IMR-90 (cell line): ENCODE measurements around the gene ZAP70. TPM values are rescaled to one million over a fixed set of nuclear protein-coding genes. Genes with fewer than 3 reads are reported as not detected.

Experiments
- ATAC-seq: fragments of 200-7000 bp; cut with Tn5 transposase; 2 replicates; pipeline ENCODE4 v1.9.1; 2020; ENCODE audit warnings: low read depth, mild to moderate bottlenecking, moderate library complexity
- BruUV-seq: library from RNA; stranded (reverse); fragments of 400-500 nt; replicated peaks from 2 replicates; lab custom pipeline; 2021; lab: Mats Ljungman, UMichigan
- CTCF ChIA-PET: fragments of 300-600 bp; formaldehyde crosslinking; extraction: SDS; loops from one replicate; lab custom pipeline; 2021; ENCODE audit warnings: antibody characterized with exemption; lab: Yijun Ruan, JAX
- POLR2A ChIA-PET: fragments of 300-600 bp; sonication (Branson Sonifier 250); formaldehyde crosslinking; loops from one replicate; lab custom pipeline; 2022; ENCODE audit warnings: antibody characterized with exemption; ENCODE audit not compliant: unreplicated experiment; lab: Charles Lee
- DNase-seq: peaks from one replicate; pipeline ENCODE4 v3.0.0; 2013
- H2AFZ ChIP-seq: replicated peaks from 2 replicates; pipeline ENCODE3; 2013; ENCODE audit warnings: low read length, mild to moderate bottlenecking; ENCODE audit not compliant: poor library complexity
- H2AK5ac ChIP-seq: 2 replicates; pipeline ENCODE4 v1.6.1; 2013; ENCODE audit warnings: low read depth, low read length, inconsistent platforms
- H2AK9ac ChIP-seq: replicated peaks from 2 replicates; pipeline ENCODE3; 2013; ENCODE audit warnings: mild to moderate bottlenecking, low read depth, low read length, moderate library complexity; ENCODE audit not compliant: poor library complexity
- H2BK120ac ChIP-seq: 2 replicates; pipeline ENCODE4 v1.6.1; 2013; ENCODE audit warnings: low read depth, low read length, inconsistent platforms
- H2BK15ac ChIP-seq: 3 replicates; pipeline ENCODE4 v1.6.1; 2013; ENCODE audit warnings: low read depth, low read length, inconsistent platforms
- H2BK20ac ChIP-seq: 2 replicates; pipeline ENCODE4 v1.6.1; 2013; ENCODE audit warnings: low read depth, mild to moderate bottlenecking, inconsistent platforms, low read length, moderate library complexity
- H2BK5ac ChIP-seq: 2 replicates; pipeline ENCODE4 v1.6.1; 2013; ENCODE audit warnings: mild to moderate bottlenecking, low read depth, low read length, inconsistent platforms; ENCODE audit not compliant: poor library complexity, severe bottlenecking
- H3K14ac ChIP-seq: replicated peaks from 2 replicates; pipeline ENCODE4 v1.6.1; 2013; ENCODE audit warnings: low read depth, low read length, inconsistent platforms
- H3K18ac ChIP-seq: 2 replicates; pipeline ENCODE4 v1.6.1; 2013; ENCODE audit warnings: low read depth, low read length, control low read depth
- H3K23ac ChIP-seq: 2 replicates; pipeline ENCODE4 v1.6.1; 2013; ENCODE audit warnings: low read depth, low read length, inconsistent platforms
- H3K27ac ChIP-seq: 2 replicates; pipeline ENCODE4 v1.5.1; 2013; ENCODE audit warnings: mild to moderate bottlenecking, control low read depth, low read length; ENCODE audit not compliant: insufficient read depth
- H3K27me3 ChIP-seq: 2 replicates; pipeline ENCODE4 v1.6.1; 2013; ENCODE audit warnings: low read length; ENCODE audit not compliant: control insufficient read depth, insufficient read depth
- H3K36me3 ChIP-seq: 2 replicates; pipeline ENCODE4 v1.6.1; 2013; ENCODE audit warnings: low read length, mixed read lengths; ENCODE audit not compliant: control insufficient read depth, insufficient read depth
- H3K4ac ChIP-seq: 2 replicates; pipeline ENCODE4 v1.6.1; 2013; ENCODE audit warnings: low read depth, low read length, inconsistent platforms
- H3K4me1 ChIP-seq: 2 replicates; pipeline ENCODE4 v1.6.1; 2013; ENCODE audit warnings: low read length, mixed read lengths; ENCODE audit not compliant: control insufficient read depth, insufficient read depth
- H3K4me2 ChIP-seq: 2 replicates; pipeline ENCODE4 v1.6.1; 2013; ENCODE audit warnings: low read depth, mild to moderate bottlenecking, control low read depth, low read length, moderate library complexity
- H3K4me3 ChIP-seq: 2 replicates; pipeline ENCODE4 v1.5.1; 2013; ENCODE audit warnings: low read depth, mild to moderate bottlenecking, control low read depth, low read length, moderate library complexity; ENCODE audit not compliant: insufficient read depth
- H3K56ac ChIP-seq: 2 replicates; pipeline ENCODE4 v1.6.1; 2013; ENCODE audit warnings: low read length, inconsistent platforms; ENCODE audit not compliant: insufficient read depth; ENCODE audit errors: extremely low read depth
- H3K79me1 ChIP-seq, 2 experiments: 2 replicates each; pipeline ENCODE4 v1.6.1; 2013; ENCODE audit warnings: low read length in 2 of 2, inconsistent platforms in 1 of 2, low read depth in 1 of 2
- H3K9ac ChIP-seq: 2 replicates; pipeline ENCODE4 v1.6.1; 2013; ENCODE audit warnings: low read depth, low read length, control low read depth
- H3K9me1 ChIP-seq: 2 replicates; pipeline ENCODE4 v1.6.1; 2013; ENCODE audit warnings: low read length, inconsistent platforms; ENCODE audit not compliant: insufficient read depth
- H3K9me3 ChIP-seq: 2 replicates; pipeline ENCODE4 v1.6.1; 2013; ENCODE audit warnings: low read length; ENCODE audit not compliant: control insufficient read depth, insufficient read depth
- H4K20me1 ChIP-seq: 2 replicates; pipeline ENCODE4 v1.6.1; 2013; ENCODE audit warnings: low read length, inconsistent platforms; ENCODE audit not compliant: insufficient read depth
- H4K5ac ChIP-seq: 2 replicates; pipeline ENCODE4 v1.6.1; 2013; ENCODE audit warnings: mild to moderate bottlenecking, low read depth, low read length, control low read depth
- H4K8ac ChIP-seq, 2 experiments: 2 replicates each; pipeline ENCODE4 v1.6.1; 2013; ENCODE audit warnings: low read depth in 2 of 2, low read length in 2 of 2, control low read depth in 1 of 2, inconsistent platforms in 1 of 2
- H4K91ac ChIP-seq: 2 replicates; pipeline ENCODE4 v1.6.1; 2013; ENCODE audit warnings: low read depth, low read length, inconsistent platforms; ENCODE audit not compliant: insufficient read depth
- BHLHE40 ChIP-seq: fragments of 150-350 bp; IDR thresholded peaks from 2 replicates; pipeline ENCODE4 v1.6.1; 2016; ENCODE audit warnings: mild to moderate bottlenecking, low read depth, low read length
- CEBPB ChIP-seq: IDR thresholded peaks from 2 replicates; pipeline ENCODE4 v1.6.1; 2012; ENCODE audit warnings: low read depth, low read length, improper control_type of control experiment
- CHD1 ChIP-seq: IDR thresholded peaks from 2 replicates; pipeline ENCODE4 v1.6.1; 2012; ENCODE audit warnings: low read depth, low read length, improper control_type of control experiment
- FOS ChIP-seq: fragments of 150-350 bp; IDR thresholded peaks from 2 replicates; pipeline ENCODE4 v1.6.1; 2016; ENCODE audit warnings: low read depth, low read length
- MAFK ChIP-seq: IDR thresholded peaks from 2 replicates; pipeline ENCODE4 v1.6.1; 2012; ENCODE audit warnings: low read depth, low read length, improper control_type of control experiment
- MAZ ChIP-seq: IDR thresholded peaks from 2 replicates; pipeline ENCODE4 v1.6.1; 2012; ENCODE audit warnings: low read depth, mild to moderate bottlenecking, low read length, improper control_type of control experiment, moderate library complexity, borderline replicate concordance
- MXI1 ChIP-seq: IDR thresholded peaks from 2 replicates; pipeline ENCODE4 v1.6.1; 2012; ENCODE audit warnings: low read depth, mild to moderate bottlenecking, low read length, moderate library complexity, borderline replicate concordance
- NFE2L2 ChIP-seq: fragments of 150-350 bp; IDR thresholded peaks from 2 replicates; pipeline ENCODE4 v1.6.1; 2016; ENCODE audit warnings: low read depth, mild to moderate bottlenecking, low read length
- POLR2A ChIP-seq: IDR thresholded peaks from 2 replicates; pipeline ENCODE4 v1.6.1; 2012; ENCODE audit warnings: mild to moderate bottlenecking, low read depth, low read length
- RAD21 ChIP-seq: IDR thresholded peaks from 2 replicates; pipeline ENCODE4 v1.6.1; 2012; ENCODE audit warnings: low read length, improper control_type of control experiment
- RCOR1 ChIP-seq: IDR thresholded peaks from 2 replicates; pipeline ENCODE4 v1.6.1; 2012; ENCODE audit warnings: mild to moderate bottlenecking, low read length, improper control_type of control experiment; ENCODE audit not compliant: insufficient replicate concordance
- RFX5 ChIP-seq: IDR thresholded peaks from 2 replicates; pipeline ENCODE4 v1.8.0; 2012; ENCODE audit warnings: low read depth, mild to moderate bottlenecking, low read length, moderate library complexity
- SMC3 ChIP-seq: fragments of 150-350 bp; IDR thresholded peaks from 2 replicates; pipeline ENCODE4 v1.6.1; 2016; ENCODE audit warnings: low read depth, mild to moderate bottlenecking, antibody characterized with exemption, low read length, moderate library complexity
- WGBS, 2 experiments: methylation state at CpG; one replicate each; pipeline versions ENCODE4 v1.1.5 to v1.1.7; 2013; ENCODE audit warnings: missing lambda C conversion rate in 2 of 2; ENCODE audit not compliant: insufficient read length in 1 of 2; ENCODE audit errors: extremely low coverage in 2 of 2; 5-methylcytosine and 5-hydroxymethylcytosine counted together
- dilution Hi-C: fragments of 300-500 bp; cut with HindIII; formaldehyde crosslinking; loops from one replicate; pipeline ENCODE4 v1.14.3; 2018; ENCODE audit warnings: low sequenced_read_pairs; ENCODE audit not compliant: unreplicated experiment
- in situ Hi-C: fragments of 300-500 bp; cut with MboI; formaldehyde crosslinking; loops from 3 replicates; pipeline ENCODE4 v1.14.3; 2019; ENCODE audit warnings: low sequenced_read_pairs, inconsistent platforms, mixed read lengths
- intact Hi-C: fragments of 100-400 bp; cut with micrococcal nuclease; formaldehyde crosslinking; loops from 2 replicates; pipeline ENCODE4 v1.10.0; 2022
- polyA plus RNA-seq, 3 experiments: library from polyadenylated mRNA; depleted of rRNA; stranded (reverse); fragments of >200 nt; gene quantifications; 2 replicates each; pipeline ENCODE4 v1.2.3, GENCODE V29; 2012; ENCODE audit warnings: low replicate concordance in 1 of 3
- total RNA-seq: library from RNA; depleted of rRNA; stranded (reverse); fragments of >200 nt; gene quantifications from 2 replicates; pipeline ENCODE4 v1.2.3, GENCODE V29; 2012
- TF ChIP-seq, protein P1 (sequence below): conservative IDR thresholded peaks from 2 replicates; pipeline ENCODE4 v1.5.1; 2012; ENCODE audit warnings: mild to moderate bottlenecking, low read depth, low read length, improper control_type of control experiment
- TF ChIP-seq, protein P2 (sequence below): fragments of 150-350 bp; IDR thresholded peaks from 2 replicates; pipeline ENCODE4 v1.6.1; 2016; ENCODE audit warnings: low read depth, mild to moderate bottlenecking, low read length, moderate library complexity, borderline replicate concordance
- TF ChIP-seq, protein P3 (sequence below): fragments of 150-350 bp; IDR thresholded peaks from 2 replicates; pipeline ENCODE4 v1.6.1; 2017; ENCODE audit warnings: mild to moderate bottlenecking, antibody characterized with exemption, low read length, low read depth

Gene ZAP70
- total and polyA plus RNA-seq, 2 of the 4 experiments (the other 2 are of a cell fraction) = under 0.01 to 0.09 TPM

DNA sequence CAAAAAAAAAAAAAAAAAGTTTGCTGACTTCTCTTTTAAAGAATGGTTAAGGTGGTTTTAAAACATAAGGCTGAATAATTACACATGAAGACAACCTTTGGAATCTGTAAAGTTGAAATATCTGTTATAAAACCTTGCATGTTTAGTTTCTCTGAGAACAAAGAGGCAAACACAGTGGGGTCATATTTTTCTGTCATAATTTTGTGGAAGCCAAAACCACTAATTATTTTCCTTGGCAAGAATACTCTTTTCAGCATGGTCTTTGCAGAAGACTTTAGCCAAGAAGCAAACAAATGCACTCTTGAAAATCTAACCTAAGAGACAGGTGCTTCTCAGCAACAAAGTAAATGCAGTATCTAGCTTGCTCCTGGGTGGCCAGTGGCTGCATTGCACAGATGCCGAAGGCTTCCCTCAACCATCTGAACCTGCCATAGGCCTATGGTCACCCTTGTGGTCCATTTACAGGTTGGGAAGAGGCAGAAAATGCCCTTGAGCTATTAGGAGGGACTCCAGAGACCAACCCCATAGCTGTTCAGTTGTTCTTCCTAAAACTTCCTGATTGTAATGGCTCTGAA lies 44.8 kb downstream of the ZAP70 start:
- ChIA-PET POLR2A (no interaction called here), CTCF (no interaction called here)
- H3K9me1 ChIP-seq = peaks cover under 1% of the 10 kb centered on the region; the same call in 1 of the 2 replicates
- no peak overlapping the region for H3K23ac ChIP-seq
- H2BK15ac ChIP-seq = no peak overlapping the region
- H4K20me1 ChIP-seq = no peaks in the 10 kb centered on the region
- TF ChIP-seq MAZ (no peak), SMC3 (no peak), BHLHE40 (no peak), NFE2L2 (no peak), RCOR1 (no peak), RAD21 (no peak), MAFK (no peak), MXI1 (no peak), CEBPB (no peak), RFX5 (no peak), POLR2A (no peak), CHD1 (no peak), FOS (no peak)
- TF ChIP-seq, protein P1, sequence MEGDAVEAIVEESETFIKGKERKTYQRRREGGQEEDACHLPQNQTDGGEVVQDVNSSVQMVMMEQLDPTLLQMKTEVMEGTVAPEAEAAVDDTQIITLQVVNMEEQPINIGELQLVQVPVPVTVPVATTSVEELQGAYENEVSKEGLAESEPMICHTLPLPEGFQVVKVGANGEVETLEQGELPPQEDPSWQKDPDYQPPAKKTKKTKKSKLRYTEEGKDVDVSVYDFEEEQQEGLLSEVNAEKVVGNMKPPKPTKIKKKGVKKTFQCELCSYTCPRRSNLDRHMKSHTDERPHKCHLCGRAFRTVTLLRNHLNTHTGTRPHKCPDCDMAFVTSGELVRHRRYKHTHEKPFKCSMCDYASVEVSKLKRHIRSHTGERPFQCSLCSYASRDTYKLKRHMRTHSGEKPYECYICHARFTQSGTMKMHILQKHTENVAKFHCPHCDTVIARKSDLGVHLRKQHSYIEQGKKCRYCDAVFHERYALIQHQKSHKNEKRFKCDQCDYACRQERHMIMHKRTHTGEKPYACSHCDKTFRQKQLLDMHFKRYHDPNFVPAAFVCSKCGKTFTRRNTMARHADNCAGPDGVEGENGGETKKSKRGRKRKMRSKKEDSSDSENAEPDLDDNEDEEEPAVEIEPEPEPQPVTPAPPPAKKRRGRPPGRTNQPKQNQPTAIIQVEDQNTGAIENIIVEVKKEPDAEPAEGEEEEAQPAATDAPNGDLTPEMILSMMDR = no peak
- TF ChIP-seq, protein P2, sequence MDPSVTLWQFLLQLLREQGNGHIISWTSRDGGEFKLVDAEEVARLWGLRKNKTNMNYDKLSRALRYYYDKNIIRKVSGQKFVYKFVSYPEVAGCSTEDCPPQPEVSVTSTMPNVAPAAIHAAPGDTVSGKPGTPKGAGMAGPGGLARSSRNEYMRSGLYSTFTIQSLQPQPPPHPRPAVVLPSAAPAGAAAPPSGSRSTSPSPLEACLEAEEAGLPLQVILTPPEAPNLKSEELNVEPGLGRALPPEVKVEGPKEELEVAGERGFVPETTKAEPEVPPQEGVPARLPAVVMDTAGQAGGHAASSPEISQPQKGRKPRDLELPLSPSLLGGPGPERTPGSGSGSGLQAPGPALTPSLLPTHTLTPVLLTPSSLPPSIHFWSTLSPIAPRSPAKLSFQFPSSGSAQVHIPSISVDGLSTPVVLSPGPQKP = no peak
- TF ChIP-seq, protein P3, sequence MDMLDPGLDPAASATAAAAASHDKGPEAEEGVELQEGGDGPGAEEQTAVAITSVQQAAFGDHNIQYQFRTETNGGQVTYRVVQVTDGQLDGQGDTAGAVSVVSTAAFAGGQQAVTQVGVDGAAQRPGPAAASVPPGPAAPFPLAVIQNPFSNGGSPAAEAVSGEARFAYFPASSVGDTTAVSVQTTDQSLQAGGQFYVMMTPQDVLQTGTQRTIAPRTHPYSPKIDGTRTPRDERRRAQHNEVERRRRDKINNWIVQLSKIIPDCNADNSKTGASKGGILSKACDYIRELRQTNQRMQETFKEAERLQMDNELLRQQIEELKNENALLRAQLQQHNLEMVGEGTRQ = no peak
- no peak overlapping the region for H3K9ac ChIP-seq
- no CpG with 5 or more reads among the region's 1 CpG for WGBS, 2 experiments
- no peak overlapping the region for H3K14ac ChIP-seq
- DNase-seq (peak; percentile 16), ATAC-seq (no peak)
- no peak overlapping the region for H2BK20ac ChIP-seq
- no peaks in the 10 kb centered on the region for H3K27me3 ChIP-seq
- H4K8ac ChIP-seq = no peak overlapping the region
- no peak overlapping the region for H3K4me3 ChIP-seq
- intact Hi-C loops = no loop called here
- H3K4ac ChIP-seq = no peak overlapping the region
- H2AFZ ChIP-seq = no peak overlapping the region
- dilution Hi-C loops = no loop called here
- H3K79me1 ChIP-seq = no peaks in the 10 kb centered on the region
- no peaks in the 10 kb centered on the region for H3K9me3 ChIP-seq
- in situ Hi-C loops = no loop called here
- H3K4me2 ChIP-seq = no peak overlapping the region
- no peak overlapping the region for H2AK5ac ChIP-seq
- no peak overlapping the region for H4K91ac ChIP-seq
- H3K27ac ChIP-seq = no peak overlapping the region
- H4K5ac ChIP-seq = no peak overlapping the region
- H3K36me3 ChIP-seq = peaks cover 43% of the 10 kb centered on the region
- no peak overlapping the region for H2BK120ac ChIP-seq
- no TSS peak for BruUV-seq
- no peak overlapping the region for H2AK9ac ChIP-seq
- H3K56ac ChIP-seq = no peak overlapping the region
- no peak overlapping the region for H3K18ac ChIP-seq
- H2BK5ac ChIP-seq = no peak overlapping the region
- 0 out of 2 replicates have a peak, but pooled peaks cover under 1% of the 10 kb centered on the region for H3K4me1 ChIP-seq
